NCI-H146 treated with DMSO at 0.1 percent for 48 hours (cell line): ENCODE results near the gene PLEKHG7.

Experiments used
- DNase-seq: peaks from one replicate; lab custom pipeline; 2025; ENCODE audit not compliant: unreplicated experiment; lab: John Stamatoyannopoulos, UW

PLEKHG7 gene

DNA sequence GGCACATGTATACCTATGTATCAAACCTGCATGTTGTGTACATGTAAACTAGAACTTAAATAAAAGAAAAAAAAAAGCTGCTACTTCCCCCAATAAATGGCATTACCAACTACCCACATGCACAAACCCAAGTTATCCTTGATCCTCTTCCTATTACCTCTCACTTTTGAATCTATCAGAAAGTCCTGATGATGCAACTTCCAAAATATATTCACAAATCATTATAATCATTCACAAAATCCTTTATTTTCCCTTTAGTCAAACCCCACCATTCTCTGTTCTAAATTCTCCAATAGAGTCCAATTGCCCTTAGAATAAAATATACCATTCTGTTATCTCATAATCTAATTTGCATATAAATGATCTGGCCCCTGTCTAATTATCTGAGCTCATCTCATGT, 92.0 kb downstream of the PLEKHG7 start:
- DNase-seq, result no peak

DNA sequence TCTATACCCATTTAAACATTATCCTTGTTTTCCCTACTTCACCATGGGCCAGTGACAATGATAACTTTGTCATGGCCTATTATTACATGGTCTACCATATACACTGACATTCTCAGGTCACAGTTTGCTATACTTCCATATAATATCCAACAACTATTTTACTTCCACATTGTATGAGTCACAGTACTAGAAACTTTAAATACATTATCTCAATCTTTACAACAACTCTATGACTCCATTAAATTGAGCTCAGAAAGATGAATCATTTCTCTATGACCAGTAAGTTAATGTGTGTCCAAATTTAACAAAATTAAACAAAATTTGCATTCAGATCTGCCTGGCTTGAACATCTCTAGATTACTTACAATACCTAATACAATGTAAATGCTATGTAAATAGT, 93.9 kb downstream of the PLEKHG7 start:
- no peak for DNase-seq

DNA sequence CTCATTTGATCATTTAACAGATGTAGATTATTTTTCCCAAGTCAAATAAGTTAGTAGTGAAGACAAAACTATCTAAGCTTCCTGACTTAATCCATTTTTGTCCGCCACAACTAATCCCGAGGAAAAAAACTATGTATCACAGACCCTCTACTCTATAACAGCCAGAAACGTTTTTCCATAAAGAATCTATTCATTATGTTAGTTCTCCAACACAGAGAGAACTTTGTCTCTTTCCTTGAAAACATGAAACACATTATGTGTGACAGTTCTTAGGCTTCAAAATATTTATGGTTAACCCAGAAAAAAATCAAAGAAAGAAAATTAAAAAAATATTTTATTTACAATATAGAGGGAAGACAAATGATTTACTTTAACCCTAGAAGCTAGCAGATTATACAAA, 100.1 kb downstream of the PLEKHG7 start:
- DNase-seq, result no peak

DNA sequence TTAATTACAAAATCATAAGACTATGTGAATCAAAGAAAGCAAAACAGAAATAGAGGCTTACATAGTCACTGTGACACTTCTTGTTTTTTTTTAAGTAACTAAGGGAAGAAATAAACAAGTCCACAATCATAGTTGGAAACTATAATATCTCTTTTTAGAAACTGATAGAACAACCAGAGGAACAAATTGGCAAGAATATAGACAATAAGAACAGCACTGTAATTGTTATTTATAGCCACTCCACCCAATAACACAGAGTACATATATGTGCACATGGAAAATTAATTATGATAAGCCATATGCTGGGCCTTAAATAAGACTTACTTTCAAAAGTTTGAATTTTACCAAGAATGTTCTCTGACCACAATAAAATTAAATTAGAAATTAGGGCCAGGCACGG, 101.1 kb downstream of the PLEKHG7 start:
- DNase-seq, result no peak

DNA sequence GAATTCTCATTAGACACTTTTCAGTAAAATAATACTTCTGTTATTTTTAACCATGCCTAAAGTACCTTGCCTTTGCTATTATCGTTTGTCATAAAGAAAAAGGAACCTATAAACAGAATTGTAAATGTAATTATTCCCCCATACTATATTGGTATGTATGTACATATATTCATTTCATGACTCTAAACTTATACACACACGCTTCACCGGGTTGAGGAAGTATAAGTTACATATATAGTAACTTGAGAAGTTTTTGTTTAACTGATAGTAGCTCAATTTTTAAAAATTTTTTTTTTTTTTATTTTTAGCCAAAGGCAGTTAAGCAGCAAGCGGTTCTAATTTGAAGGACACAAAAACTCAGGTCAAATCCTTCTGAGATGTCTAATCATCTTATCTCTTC, 107.6 kb downstream of the PLEKHG7 start:
- no peak for DNase-seq

DNA sequence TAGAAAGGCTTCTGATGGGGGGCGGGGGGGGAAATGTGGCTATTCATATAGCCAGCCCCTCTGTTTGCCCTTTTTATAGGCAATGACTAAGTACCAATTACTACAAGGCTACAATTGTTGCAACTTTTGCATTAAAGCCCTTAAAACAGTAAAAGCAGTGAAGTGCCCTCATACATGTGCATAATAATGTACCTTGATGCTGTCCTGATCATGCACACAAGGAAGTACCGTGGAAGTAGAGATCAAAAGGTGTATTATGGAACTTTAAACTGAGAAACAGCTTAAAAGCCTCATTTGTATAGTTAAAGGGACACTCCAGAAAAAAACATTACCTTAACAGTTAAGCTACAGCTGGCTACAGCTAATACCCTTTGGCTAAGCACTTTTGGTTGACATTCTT, 111.8 kb downstream of the PLEKHG7 start:
- DNase-seq, result no peak

DNA sequence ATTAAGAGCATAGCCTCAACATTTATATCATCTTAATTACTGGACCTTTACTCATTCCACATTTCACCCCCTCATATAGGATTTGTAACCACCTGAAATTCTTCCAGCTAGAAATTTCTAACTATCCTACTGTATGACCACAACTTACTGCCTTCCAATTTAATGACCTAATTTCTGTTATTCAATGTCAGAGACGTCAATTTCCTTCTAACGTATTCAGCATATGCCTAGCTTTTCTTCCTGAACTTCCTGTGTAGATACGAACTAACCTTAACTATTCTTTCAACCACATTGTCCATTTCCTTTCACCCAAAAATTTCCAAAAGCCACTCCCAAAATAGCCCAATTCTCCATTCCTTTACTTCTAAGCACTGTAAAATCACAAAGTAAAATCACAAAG, 118.4 kb downstream of the PLEKHG7 start:
- DNase-seq, result no peak
